Fibroblast of the conjunctiva (primary cell): ENCODE results near the gene CBR1.

Experiments used
- DNase-seq: peaks from one replicate; pipeline ENCODE4 v3.0.0-alpha.2; 2010; ENCODE audit warnings: low read depth

CBR1 gene

GRCh38 chr21:36069713-36070583 lies at the start of gene CBR1:
CBR1 (plus strand) TSS chr21:36070024; CDS start chr21:36070116, 92 bp downstream.
- DNase-seq: peak; percentile 92

GRCh38 chr21:36021251-36021837 lies 48.5 kb upstream of the CBR1 start:
- DNase-seq: no peak

DNA sequence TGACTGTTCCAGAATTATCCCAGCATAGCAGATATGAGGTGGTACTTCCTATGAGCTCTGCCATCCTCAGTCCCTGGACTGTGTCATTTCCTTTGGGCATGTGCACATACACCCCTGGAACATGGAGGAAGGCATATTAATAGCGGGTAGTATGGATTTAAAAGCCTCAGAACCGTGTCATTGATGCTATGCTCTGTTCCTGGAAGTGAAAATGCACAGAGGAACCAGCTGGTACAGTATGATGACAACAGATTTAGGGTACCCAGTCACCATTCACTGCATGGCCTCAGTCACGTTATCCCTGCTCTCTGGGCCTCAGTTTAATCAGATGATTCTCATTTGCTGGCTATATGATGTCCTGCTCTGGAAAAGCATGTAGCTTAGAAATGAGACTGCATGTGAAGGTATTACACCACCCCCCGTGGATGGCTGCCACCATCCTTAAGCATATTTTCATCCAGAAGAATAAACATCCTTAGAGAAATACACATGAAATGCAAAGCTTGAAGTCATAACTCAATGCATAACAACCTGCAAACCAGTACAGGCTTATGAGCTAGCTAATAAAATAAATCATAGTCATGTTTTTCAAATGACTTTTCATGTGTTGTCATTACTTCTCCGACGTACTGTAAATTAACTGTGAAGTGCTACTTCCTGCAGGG lies 47.3 kb upstream of the CBR1 start:
- DNase-seq: no peak

- DNase-seq: no peak
Observed at GRCh38 chr21:36023092-36023480, 46.7 kb upstream of the CBR1 start.

GRCh38 chr21:36024782-36025181 lies 45.0 kb upstream of the CBR1 start:
- DNase-seq: no peak

GRCh38 chr21:36027347-36027746 lies 42.5 kb upstream of the CBR1 start:
- DNase-seq: no peak

DNA sequence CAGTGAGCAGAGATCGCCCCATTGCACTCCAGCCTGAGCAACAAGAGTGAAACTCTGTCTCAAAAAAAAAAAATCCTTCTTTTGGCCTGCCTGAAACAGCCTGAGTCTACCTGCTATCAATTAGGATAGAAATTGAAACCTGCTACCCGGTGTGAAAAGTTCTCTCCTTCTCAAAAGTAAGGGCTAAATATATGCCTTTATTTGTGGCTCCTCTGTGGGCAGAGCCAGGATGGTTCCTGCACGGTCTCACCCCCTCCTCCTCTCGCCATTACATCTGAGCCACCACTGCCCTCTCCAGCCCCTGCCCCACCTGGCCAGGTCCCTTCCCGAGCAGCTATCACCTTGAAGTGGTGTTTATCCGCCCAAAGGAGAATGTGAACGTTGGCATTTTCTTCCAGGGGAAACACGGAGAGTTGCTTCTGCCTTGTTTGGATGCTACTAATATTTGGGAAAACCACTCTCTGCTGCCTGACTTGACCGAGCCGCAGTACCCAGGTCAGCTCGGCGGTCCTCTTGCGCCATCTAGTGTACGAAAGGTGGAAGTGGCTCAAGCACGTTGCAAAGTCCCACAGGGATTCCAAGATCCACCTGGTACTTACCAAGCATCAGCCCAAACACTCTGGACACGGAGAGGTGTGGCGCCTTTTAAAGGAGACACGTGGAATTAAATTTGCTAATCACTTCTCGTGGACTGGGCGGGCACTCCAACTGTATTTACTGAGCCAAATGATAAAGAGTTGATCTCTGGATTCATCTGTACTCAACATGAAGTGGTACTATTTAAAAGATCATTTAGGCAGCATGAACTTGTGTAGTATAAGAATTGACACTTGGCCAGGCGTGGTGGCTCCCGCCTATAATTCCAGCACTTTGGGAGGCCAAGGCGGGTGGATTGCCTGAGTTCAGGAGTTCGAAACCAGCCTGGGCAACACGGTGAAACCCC lies 41.4 kb upstream of the CBR1 start:
- DNase-seq: peak; percentile 54

DNA sequence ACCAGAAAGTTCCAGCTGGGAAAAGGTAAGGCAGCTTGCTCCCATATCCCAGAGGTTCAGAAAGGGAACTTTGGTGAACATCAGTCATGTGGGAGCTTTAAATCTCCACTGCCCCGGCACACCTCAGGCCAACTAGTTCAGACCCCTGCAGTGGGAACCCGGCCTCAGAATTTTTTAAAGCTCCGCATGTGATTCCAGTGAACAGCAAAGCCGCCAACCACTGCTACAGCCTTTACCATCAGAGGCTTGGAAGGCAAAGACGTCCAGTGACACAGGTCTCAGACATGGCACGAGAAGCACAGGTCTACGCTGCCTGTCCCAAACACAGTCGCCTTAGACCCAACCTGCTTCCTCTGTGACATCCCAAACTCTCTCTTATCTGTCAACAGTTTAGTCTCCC lies 40.5 kb upstream of the CBR1 start:
- DNase-seq: no peak

DNA sequence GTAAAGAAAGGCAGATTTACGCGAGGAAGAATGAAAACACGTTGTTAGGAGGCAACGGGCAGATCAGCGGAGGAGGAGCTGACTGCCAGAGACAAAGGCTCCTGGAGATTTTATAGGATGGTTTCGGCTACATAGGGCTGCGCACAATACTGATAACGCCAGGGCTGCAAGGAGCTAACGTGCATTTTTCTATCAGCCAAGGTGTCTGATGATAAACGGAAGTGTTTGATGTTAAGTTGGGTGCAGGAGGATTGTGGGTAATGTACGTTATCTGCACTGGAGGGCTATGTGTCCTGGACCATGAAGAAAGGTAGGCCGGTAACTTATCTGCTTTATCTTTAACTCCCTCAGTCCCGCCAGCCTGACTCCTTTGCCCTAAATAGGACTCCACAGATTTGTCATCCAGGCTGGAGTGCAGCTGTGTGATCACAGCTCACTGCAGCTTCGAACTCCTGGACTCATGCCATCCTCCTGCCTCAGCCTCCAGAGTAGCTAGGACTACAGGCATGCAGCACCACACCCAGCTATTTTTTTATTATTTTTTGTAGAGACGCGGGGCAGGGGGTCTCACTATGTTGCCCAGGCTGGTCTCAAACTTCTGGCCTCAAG lies 39.1 kb upstream of the CBR1 start:
- DNase-seq: no peak

DNA sequence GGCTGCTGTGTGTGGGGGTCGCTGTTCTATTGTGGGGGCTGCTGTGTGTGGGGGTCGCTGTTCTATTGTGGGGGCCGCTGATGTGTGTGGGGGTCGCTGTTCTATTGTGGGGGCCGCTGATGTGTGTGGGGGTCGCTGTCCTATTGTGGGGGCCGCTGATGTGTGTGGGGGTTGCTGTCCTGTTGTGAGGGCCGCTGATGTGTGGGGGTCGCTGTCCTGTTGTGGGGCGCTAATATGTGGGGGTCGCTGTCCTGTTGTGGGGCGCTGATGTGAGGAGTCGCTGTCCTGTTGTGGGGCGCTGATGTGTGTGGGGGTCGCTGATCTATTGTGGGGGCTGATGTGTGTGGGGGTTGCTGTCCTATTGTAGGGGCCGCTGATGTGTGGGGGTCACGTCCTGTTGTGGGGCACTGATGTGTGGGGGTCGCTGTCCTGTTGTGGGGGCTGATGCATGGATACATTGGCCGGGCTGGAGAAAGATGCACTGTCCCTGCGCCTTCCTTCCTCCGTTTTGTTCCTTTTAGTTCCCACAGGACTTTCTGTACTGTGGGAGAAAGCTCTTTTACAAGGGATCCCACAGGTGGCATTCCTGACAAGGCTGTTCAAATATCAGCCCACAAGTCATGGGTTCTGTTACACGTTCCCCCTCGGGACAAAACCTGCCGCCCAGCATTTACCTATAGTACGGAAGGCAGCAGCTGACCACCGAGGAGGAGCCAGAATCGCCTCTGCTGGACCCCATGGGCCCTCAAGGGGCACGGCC lies 37.0 kb upstream of the CBR1 start:
- DNase-seq: no peak

DNA sequence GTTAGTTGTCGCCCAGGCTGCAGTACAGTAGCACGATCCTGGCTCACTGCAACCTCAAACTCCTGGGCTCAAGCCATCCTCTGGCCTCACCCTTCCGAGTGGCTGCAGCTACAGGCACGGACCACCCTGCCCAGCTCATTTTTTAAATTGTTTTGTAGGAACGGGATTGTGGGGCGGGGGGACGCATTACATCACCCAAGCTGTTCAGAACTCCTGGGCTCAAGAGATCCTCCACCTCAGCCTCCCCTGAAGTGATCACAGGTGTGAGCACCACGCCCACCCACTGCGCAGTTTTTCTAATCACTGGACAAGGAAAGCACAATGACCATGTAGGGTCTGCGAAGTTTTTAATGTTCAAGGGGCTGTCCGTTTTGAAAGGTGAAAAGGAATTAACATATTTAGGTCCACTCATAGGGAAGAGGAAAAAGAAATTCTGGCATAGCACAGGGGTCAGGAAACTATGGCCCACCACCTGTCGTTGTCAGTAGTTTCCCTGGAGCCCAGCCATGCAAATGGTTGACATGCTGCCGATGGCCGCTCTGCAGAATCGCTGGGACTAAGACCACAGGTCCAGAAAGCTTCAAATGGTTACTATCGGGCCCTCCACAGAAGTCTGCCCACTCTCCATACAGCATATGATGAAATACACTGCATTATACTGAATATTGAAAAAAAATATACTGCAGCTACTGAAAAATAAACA lies 35.5 kb upstream of the CBR1 start:
- no peak for DNase-seq

- no peak for DNase-seq
Observed at GRCh38 chr21:36035381-36035791, 34.4 kb upstream of the CBR1 start.

GRCh38 chr21:36038701-36039497 lies 30.9 kb upstream of the CBR1 start:
- DNase-seq: no peak

- DNase-seq: no peak
Observed at GRCh38 chr21:36039861-36040260, 30.0 kb upstream of the CBR1 start.

- no peak for DNase-seq
Observed at GRCh38 chr21:36040389-36040788, 29.4 kb upstream of the CBR1 start.

DNA sequence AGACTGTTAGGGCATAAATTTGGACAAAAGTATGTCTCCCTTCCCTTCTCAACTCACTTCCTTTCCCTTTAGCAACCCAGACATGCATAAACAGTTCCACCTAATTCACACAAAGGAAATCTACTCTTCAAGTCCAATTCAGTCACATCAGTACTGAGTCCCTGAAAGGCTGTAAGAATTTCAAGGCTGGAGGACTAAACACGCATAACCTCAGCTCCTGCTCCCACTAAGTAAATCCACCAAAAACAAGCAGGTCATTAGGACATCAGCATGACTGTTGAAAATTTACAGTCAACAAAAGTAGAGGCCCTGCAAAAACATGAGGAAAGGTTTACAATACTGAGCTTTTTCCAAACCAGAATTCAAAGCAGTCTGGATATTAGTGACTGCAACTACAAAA lies 27.9 kb upstream of the CBR1 start:
- DNase-seq: no peak

DNA sequence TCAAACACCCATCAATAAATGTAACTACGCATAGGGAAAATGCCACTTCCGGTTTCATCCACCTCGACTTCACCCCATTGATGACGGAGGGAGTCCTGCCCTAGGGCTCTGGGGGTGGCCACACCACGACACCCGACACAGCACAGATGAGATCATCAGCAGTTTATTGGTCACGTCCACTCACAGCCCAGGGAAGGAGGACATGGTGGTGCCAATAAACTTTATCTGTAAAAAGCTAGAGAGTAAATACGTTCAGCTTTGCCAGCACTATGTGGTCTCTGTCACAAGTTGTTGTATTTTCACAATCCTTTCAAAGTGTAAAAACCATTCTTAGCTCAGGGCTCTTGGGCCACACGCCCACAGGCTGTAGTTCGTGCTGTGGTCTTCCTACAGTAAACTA lies 25.8 kb upstream of the CBR1 start:
- no peak for DNase-seq

GRCh38 chr21:36045993-36046392 lies 23.8 kb upstream of the CBR1 start:
- DNase-seq: no peak

- no peak for DNase-seq
Observed at GRCh38 chr21:36047139-36047538, 22.7 kb upstream of the CBR1 start.
